ENCODE data around the gene PHOX2B.

DNA sequence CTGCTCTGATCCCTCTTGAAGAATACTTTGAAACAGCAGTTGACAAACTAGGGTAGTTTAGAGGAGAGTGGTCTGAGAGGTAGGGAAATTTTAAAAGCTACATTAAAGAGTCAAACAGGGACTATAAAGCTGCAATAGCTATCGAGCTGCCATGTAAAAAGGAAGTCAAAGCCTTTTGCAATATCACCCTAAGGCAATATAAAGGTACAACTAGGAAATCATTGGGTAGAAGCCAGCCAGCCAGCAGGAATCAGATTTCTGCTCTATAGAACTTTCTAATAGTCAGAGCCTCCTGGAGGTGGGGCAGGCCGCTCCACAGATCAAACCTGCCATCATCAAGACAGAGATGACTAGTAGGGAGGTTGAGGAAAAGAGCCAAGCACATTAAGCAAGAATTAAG, 15.2 kb upstream of the PHOX2B start:
- TF ChIP-seq, protein P1, sequence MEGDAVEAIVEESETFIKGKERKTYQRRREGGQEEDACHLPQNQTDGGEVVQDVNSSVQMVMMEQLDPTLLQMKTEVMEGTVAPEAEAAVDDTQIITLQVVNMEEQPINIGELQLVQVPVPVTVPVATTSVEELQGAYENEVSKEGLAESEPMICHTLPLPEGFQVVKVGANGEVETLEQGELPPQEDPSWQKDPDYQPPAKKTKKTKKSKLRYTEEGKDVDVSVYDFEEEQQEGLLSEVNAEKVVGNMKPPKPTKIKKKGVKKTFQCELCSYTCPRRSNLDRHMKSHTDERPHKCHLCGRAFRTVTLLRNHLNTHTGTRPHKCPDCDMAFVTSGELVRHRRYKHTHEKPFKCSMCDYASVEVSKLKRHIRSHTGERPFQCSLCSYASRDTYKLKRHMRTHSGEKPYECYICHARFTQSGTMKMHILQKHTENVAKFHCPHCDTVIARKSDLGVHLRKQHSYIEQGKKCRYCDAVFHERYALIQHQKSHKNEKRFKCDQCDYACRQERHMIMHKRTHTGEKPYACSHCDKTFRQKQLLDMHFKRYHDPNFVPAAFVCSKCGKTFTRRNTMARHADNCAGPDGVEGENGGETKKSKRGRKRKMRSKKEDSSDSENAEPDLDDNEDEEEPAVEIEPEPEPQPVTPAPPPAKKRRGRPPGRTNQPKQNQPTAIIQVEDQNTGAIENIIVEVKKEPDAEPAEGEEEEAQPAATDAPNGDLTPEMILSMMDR (IDR thresholded peaks at IDR 0.05) = no peak
- no peak for TF ChIP-seq POLR2A (IDR thresholded peaks at IDR 0.05)
